SIG-M5 treated with dmso at 0.1 percent for 504 hours (cell line): ENCODE measurements around the gene UGT1A10.

Experiments used
- DNase-seq: peaks from one replicate; lab custom pipeline; 2025; ENCODE audit not compliant: unreplicated experiment; lab: John Stamatoyannopoulos, UW

The UGT1A10 gene

DNA sequence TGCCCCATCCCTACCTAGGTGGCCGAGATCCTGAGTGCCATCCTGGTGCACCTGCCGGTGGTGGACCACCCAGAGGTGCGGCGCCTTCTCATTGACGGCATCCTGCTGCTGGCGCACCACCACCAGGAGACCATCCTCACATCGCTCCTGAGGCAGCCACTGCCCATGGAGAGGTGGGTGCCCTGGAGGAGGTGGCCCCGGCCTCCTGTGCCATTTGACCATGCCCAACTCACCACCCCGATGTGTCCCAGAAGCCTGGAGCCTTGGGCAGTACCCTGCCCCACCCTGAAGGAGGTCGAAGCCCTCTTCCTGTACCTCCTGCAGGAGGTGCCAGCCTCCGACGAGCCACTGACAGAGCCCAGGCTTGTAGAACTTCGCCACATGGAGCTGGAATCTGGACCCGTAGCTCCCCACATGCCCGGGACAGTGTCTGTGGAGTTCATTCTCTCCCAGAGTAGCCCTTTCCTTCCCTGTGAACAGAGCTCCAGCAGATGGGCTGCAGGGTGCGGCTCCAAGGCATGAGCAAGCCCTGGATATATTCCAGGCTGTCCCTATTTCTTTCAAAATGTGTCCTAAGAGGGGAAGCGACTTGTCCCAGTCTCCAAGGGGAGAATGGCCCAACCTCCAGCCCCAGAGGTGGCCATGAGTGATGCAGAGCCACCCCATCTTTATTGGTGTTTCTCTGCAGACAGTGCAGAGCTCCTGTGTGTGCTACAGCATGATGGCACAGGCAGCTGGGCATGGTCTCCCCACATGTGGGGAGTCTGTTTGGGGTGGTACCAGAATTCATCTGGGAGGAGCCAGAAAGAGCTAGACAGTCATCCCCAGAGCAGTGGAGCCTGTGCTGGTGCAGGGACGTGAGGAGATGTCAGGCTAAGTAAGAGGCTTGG lies 183.9 kb downstream of the UGT1A10 start:
- no peak for DNase-seq

DNA sequence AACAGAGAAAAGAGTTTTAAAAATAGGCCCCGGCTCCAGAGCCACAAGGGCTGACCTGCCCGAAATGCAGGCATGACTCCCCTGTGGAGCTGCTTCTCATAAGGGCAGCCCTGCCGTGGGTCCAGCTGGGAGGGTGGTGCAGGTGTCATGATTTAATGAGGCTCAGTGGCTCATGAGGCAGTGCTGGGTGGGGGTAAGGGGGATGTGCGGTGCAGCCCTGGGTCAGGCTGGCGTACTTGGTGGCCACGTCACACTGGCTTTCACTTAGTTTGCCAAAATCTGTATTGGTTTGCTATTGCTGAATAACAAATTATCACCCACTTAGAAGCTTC lies 184.5 kb downstream of the UGT1A10 start:
- no peak for DNase-seq

GRCh38 chr2:233821196-233821595 lies 184.9 kb downstream of the UGT1A10 start:
- no peak for DNase-seq

- no peak for DNase-seq
Observed at GRCh38 chr2:233821709-233822100, 185.5 kb downstream of the UGT1A10 start.

DNA sequence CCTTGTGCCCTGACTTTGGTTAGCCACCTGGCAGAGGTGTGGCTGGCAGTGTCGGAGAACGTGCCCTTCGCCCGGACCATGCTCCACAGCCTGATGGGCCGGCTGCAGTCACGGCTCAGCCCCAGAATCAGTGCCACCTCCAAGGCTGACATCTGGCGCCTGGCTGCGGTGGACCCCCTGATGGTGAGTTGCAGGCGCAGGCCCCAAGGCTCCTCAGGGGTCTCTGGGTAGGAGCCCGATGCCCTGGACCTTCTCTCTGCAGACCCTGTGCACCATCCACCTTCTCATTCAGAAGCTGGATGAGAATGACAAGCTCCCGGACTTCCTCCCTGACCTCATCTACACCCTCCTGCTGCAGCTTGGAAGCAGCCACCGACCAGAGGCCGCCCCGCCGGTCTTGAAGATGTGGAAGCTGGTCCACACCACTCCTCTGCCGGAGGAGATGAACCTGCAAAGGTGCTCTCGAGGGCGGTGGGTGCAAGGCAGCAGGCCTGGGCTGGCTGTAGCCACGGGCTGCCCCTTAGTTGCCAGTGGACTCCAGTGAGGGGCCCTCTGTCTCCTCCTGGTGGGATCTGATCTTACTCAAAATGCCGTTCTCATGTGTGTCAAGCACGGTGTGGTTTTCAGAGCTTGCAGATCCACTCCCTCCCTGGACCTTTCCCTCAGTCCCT lies 186.0 kb downstream of the UGT1A10 start:
- DNase-seq, result no peak
